ENCODE results near the gene POC1A.

POC1A gene

DNA sequence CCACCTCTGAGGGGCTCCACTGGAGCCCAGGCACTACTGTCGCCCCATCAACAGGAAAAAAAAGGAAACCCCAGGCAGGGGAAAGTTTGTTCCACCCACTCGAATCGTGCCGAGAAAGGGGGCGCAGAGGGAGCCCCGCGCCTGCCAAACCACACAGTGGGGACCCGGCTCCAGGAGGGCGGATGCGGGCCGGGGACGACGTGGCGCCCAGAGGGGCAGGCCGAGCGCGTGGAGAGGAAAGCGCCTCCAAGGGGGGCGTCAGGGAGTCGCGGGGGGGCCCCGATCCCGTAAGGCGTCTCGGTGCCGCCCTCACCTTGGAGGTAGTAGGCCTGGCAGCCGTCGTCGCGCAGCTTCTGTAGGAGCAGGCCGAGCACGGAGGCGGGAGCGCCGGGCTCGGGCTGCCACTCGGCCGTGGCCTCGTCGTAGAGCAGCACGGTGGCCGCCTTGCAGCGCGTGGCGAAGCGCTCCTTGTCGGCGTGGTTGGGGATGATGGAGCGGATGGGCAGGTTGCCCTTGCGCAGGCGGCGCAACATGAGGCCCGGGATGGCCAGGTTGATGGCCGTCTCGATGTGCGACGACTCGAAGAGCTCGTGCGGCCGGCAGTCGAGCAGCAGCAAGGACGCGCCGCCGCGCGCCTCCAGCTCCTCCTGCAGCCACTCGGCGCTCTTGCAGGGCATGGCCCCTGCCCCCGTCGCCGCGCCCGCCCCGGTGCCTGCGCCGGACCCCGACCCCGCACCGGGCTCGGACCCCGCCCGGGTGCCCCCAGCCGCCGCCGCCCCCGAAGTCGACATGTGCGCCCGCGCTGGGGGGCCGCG, 98.5 kb downstream of the POC1A start:
- Histone ChIP-seq H3K9me3 (ENCODE audit: control insufficient read depth in 1 of 2, low read length in 2 of 2) (no peaks in the 10 kb centered on the region), H3K36me3 (ENCODE audit: control insufficient read depth in 1 of 2, insufficient read depth in 2 of 2, low read length in 2 of 2) (peaks cover 16 to 21% of the 10 kb centered on the region in 2 donors), H3K4me3 (ENCODE audit: low read depth in 1 of 2, low read length in 2 of 2) (peak overlapping the region; percentile 75 to 90), H3K27me3 (ENCODE audit: low read depth, low read length) (no peaks in the 10 kb centered on the region), H3K27ac (ENCODE audit: low read length) (peak overlapping the region; percentile 63), H3K4me1 (ENCODE audit: control insufficient read depth in 1 of 2, insufficient read depth in 2 of 2, low read length in 2 of 2) (peaks cover 26 to 48% of the 10 kb centered on the region in 2 donors)

DNA sequence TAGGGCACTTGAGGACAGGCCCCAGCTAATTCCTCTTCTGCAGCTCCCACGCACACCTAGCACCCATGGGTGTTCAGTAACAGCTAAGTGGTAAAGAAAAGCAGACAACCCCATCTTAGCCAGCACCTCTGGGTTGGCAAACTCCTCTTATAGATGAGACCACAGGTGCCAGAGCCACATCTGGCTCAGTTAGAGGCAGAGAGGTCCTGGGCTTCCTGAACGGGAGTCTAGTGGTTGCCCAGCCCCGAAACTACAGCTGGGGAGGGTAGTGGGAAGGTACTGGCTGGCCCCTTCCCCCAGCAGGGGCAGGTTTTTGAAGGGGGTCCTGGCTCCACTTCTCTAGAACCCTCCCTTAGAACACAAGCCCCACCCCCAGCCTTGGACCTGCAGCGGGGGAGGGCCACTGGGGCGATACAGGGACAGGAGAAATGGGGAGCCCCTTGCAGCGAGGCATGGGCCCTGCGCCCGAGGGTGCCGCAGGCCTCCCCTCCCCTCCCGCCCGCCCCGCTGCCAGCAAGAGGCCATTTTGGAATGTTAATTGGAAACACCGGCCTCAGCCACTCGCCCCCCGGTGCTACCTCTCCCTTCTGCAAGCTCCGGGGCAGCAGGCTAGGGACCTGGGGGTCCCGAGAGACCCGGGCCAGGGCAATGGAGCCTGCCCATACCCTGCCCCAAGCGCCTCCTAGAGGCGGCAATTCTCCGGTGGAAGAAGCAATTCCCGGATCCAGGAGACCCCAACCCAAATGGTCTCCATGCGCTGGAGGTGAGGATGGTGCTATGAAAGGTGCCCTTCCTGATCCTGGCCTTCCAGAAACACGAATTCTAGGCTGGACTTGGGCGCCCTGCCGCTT, 99.3 kb downstream of the POC1A start:
- H3K36me3 ChIP-seq (ENCODE audit: control insufficient read depth in 1 of 2, insufficient read depth in 2 of 2, low read length in 2 of 2): peaks cover 19 to 29% of the 10 kb centered on the region in 2 donors
- H3K4me3 ChIP-seq (ENCODE audit: low read depth in 1 of 2, low read length in 2 of 2): peak overlapping the region; percentile 75 to 90
- H3K9me3 ChIP-seq (ENCODE audit: control insufficient read depth in 1 of 2, low read length in 2 of 2): no peaks in the 10 kb centered on the region
- peaks cover 26 to 48% of the 10 kb centered on the region in 2 donors for H3K4me1 ChIP-seq (ENCODE audit: control insufficient read depth in 1 of 2, insufficient read depth in 2 of 2, low read length in 2 of 2)
- H3K27me3 ChIP-seq (ENCODE audit: low read depth, low read length): no peaks in the 10 kb centered on the region
- peak overlapping the region; percentile 63 for H3K27ac ChIP-seq (ENCODE audit: low read length)

GRCh38 chr3:52053307-52054304, 100.6 kb downstream of the POC1A start:
- Histone ChIP-seq H3K27ac (ENCODE audit: low read length) (peak overlapping the region; percentile 90), H3K9me3 (ENCODE audit: control insufficient read depth in 1 of 2, low read length in 2 of 2) (no peaks in the 10 kb centered on the region), H3K27me3 (ENCODE audit: low read depth, low read length) (no peaks in the 10 kb centered on the region), H3K36me3 (ENCODE audit: control insufficient read depth in 1 of 2, insufficient read depth in 2 of 2, low read length in 2 of 2) (peaks cover 19 to 38% of the 10 kb centered on the region in 2 donors), H3K4me3 (ENCODE audit: low read depth in 1 of 2, low read length in 2 of 2) (peak overlapping the region; percentile 75 to 90), H3K4me1 (ENCODE audit: control insufficient read depth in 1 of 2, insufficient read depth in 2 of 2, low read length in 2 of 2) (peaks cover 26 to 48% of the 10 kb centered on the region in 2 donors)

GRCh38 chr3:52052831-52053306, 101.4 kb downstream of the POC1A start:
- Histone ChIP-seq H3K36me3 (ENCODE audit: control insufficient read depth in 1 of 2, insufficient read depth in 2 of 2, low read length in 2 of 2) (peaks cover 19 to 38% of the 10 kb centered on the region in 2 donors), H3K9me3 (ENCODE audit: control insufficient read depth in 1 of 2, low read length in 2 of 2) (no peaks in the 10 kb centered on the region), H3K4me3 (ENCODE audit: low read depth in 1 of 2, low read length in 2 of 2) (peak overlapping the region; percentile 75 to 90), H3K27me3 (ENCODE audit: low read depth, low read length) (no peaks in the 10 kb centered on the region), H3K27ac (ENCODE audit: low read length) (peak overlapping the region; percentile 90), H3K4me1 (ENCODE audit: control insufficient read depth in 1 of 2, insufficient read depth in 2 of 2, low read length in 2 of 2) (peaks cover 26 to 47% of the 10 kb centered on the region in 2 donors)

- peaks cover 26 to 51% of the 10 kb centered on the region in 2 donors for H3K4me1 ChIP-seq (ENCODE audit: control insufficient read depth in 1 of 2, insufficient read depth in 2 of 2, low read length in 2 of 2)
Observed at GRCh38 chr3:52051444-52051843, 102.8 kb downstream of the POC1A start.

DNA sequence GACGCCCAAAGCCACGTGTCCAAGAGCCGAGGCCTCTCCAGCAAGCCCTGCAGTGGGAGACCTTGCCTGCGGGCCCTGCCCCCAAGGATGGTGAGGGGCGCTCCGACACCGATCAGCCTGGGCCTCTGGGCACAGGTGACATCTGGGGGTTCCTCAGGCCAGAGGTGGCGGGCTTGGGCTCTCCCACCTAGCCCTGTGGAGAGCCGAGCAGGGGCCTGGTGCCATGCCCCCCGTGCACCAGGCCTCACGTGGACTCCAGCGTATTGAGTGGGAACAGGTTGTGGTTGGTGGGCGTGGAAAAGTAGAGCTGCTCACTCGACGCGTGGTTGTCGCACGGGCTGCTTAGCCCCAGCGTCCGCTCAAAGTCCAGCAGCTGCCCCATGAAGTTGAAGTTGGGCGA, 103.7 kb downstream of the POC1A start:
- Histone ChIP-seq H3K27ac (ENCODE audit: low read length) (no peak overlapping the region), H3K4me1 (ENCODE audit: control insufficient read depth in 1 of 2, insufficient read depth in 2 of 2, low read length in 2 of 2) (peaks cover 26 to 53% of the 10 kb centered on the region in 2 donors), H3K27me3 (ENCODE audit: low read depth, low read length) (no peaks in the 10 kb centered on the region), H3K36me3 (ENCODE audit: control insufficient read depth in 1 of 2, insufficient read depth in 2 of 2, low read length in 2 of 2) (peaks cover 19 to 38% of the 10 kb centered on the region in 2 donors), H3K9me3 (ENCODE audit: control insufficient read depth in 1 of 2, low read length in 2 of 2) (no peaks in the 10 kb centered on the region), H3K4me3 (ENCODE audit: low read depth in 1 of 2, low read length in 2 of 2) (no peak overlapping the region)

More at GRCh38 chr3:52051444-52051843, 102.8 kb downstream of the POC1A start:
- Histone ChIP-seq H3K9me3 (ENCODE audit: control insufficient read depth in 1 of 2, low read length in 2 of 2) (no peaks in the 10 kb centered on the region), H3K4me3 (ENCODE audit: low read depth in 1 of 2, low read length in 2 of 2) (no peak overlapping the region), H3K27me3 (ENCODE audit: low read depth, low read length) (no peaks in the 10 kb centered on the region), H3K27ac (ENCODE audit: low read length) (peak overlapping the region; percentile 57), H3K36me3 (ENCODE audit: control insufficient read depth in 1 of 2, insufficient read depth in 2 of 2, low read length in 2 of 2) (peaks cover 19 to 38% of the 10 kb centered on the region in 2 donors)

DNA sequence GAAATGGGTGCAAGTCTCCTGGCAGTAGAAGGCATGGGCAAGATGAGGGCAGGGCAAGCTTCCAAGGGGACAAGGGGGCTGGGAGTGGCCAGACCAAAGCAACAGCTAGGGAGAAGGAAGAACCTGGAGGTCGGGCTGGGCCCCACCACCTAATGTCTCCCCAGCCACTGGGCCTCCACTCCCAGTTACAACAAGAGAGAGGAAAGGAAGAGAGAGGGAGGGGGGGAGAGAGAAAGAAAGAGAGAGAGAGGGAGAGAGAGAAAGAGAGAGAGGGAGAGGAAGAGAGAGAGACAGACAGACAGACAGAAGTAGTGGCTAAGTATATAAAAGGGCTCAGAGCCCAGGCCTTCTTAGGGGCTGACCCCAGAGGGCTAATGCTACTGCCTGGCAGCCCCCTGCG, 104.7 kb downstream of the POC1A start:
- no peak overlapping the region for H3K27ac ChIP-seq (ENCODE audit: low read length)
- no peak overlapping the region for H3K4me3 ChIP-seq (ENCODE audit: low read depth in 1 of 2, low read length in 2 of 2)
- peaks cover 19 to 38% of the 10 kb centered on the region in 2 donors for H3K36me3 ChIP-seq (ENCODE audit: control insufficient read depth in 1 of 2, insufficient read depth in 2 of 2, low read length in 2 of 2)
- H3K4me1 ChIP-seq (ENCODE audit: control insufficient read depth in 1 of 2, insufficient read depth in 2 of 2, low read length in 2 of 2): peaks cover 24 to 43% of the 10 kb centered on the region in 2 donors
- H3K9me3 ChIP-seq (ENCODE audit: control insufficient read depth in 1 of 2, low read length in 2 of 2): no peaks in the 10 kb centered on the region
- no peaks in the 10 kb centered on the region for H3K27me3 ChIP-seq (ENCODE audit: low read depth, low read length)

DNA sequence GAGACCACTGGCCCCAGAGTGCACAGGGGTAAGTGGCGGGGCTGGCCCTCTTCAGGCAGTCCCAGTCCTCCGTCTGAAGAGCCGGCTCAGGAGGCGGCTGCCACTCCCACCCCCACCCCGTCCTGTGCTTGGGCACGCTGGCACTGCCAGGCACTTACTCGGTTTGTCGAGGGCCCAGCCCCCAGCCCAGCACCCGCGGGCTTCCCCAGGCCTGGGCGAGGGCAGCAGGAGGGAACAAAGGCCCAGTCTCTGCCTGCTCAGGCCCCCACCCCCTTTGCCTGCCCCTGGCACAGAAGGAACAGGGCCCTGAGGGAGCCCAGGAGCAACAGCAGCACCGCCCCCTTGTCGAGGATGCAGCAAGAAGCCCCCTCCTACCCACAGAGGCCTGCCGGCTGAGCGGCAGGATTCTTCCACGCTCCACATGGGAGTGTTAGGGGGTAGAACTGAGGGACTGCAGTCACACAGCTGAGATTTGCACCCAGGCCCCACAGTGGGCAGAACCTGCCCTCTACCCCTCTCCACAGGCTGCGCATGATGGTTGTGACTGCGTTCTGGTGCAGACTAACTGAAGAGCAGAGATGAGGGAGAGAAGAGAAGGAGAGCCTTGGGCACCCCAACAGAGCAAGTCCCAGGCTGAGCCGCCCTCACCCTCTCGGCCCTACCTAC, 106.8 kb downstream of the POC1A start:
- H3K27ac ChIP-seq (ENCODE audit: low read length): peak overlapping the region; percentile 8
- H3K4me1 ChIP-seq (ENCODE audit: control insufficient read depth in 1 of 2, insufficient read depth in 2 of 2, low read length in 2 of 2): peaks cover 7 to 22% of the 10 kb centered on the region in 2 donors
- H3K36me3 ChIP-seq (ENCODE audit: control insufficient read depth in 1 of 2, insufficient read depth in 2 of 2, low read length in 2 of 2): peaks cover 14 to 29% of the 10 kb centered on the region in 2 donors
- H3K9me3 ChIP-seq (ENCODE audit: control insufficient read depth in 1 of 2, low read length in 2 of 2): no peaks in the 10 kb centered on the region
- no peaks in the 10 kb centered on the region for H3K27me3 ChIP-seq (ENCODE audit: low read depth, low read length)
- H3K4me3 ChIP-seq (ENCODE audit: low read depth in 1 of 2, low read length in 2 of 2): no peak overlapping the region

- peak overlapping the region; percentile 8 for H3K27ac ChIP-seq (ENCODE audit: low read length)
- peaks cover 2 to 17% of the 10 kb centered on the region in 2 donors for H3K4me1 ChIP-seq (ENCODE audit: control insufficient read depth in 1 of 2, insufficient read depth in 2 of 2, low read length in 2 of 2)
- no peak overlapping the region for H3K4me3 ChIP-seq (ENCODE audit: low read depth in 1 of 2, low read length in 2 of 2)
- H3K9me3 ChIP-seq (ENCODE audit: control insufficient read depth in 1 of 2, low read length in 2 of 2): no peaks in the 10 kb centered on the region
- H3K36me3 ChIP-seq (ENCODE audit: control insufficient read depth in 1 of 2, insufficient read depth in 2 of 2, low read length in 2 of 2): peaks cover 10 to 28% of the 10 kb centered on the region in 2 donors
- H3K27me3 ChIP-seq (ENCODE audit: low read depth, low read length): no peaks in the 10 kb centered on the region
Observed at GRCh38 chr3:52046902-52047239, 107.4 kb downstream of the POC1A start.
